GM19467 (cell line): ENCODE measurements around the gene TUB.

Experiments
- ATAC-seq: cut with Tn5 transposase; IDR thresholded peaks from one replicate; pipeline ENCODE4 v1.9.1; 2021; ENCODE audit warnings: mild to moderate bottlenecking, moderate library complexity; ENCODE audit not compliant: unreplicated experiment

TUB gene, protein sequence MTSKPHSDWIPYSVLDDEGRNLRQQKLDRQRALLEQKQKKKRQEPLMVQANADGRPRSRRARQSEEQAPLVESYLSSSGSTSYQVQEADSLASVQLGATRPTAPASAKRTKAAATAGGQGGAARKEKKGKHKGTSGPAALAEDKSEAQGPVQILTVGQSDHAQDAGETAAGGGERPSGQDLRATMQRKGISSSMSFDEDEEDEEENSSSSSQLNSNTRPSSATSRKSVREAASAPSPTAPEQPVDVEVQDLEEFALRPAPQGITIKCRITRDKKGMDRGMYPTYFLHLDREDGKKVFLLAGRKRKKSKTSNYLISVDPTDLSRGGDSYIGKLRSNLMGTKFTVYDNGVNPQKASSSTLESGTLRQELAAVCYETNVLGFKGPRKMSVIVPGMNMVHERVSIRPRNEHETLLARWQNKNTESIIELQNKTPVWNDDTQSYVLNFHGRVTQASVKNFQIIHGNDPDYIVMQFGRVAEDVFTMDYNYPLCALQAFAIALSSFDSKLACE

DNA sequence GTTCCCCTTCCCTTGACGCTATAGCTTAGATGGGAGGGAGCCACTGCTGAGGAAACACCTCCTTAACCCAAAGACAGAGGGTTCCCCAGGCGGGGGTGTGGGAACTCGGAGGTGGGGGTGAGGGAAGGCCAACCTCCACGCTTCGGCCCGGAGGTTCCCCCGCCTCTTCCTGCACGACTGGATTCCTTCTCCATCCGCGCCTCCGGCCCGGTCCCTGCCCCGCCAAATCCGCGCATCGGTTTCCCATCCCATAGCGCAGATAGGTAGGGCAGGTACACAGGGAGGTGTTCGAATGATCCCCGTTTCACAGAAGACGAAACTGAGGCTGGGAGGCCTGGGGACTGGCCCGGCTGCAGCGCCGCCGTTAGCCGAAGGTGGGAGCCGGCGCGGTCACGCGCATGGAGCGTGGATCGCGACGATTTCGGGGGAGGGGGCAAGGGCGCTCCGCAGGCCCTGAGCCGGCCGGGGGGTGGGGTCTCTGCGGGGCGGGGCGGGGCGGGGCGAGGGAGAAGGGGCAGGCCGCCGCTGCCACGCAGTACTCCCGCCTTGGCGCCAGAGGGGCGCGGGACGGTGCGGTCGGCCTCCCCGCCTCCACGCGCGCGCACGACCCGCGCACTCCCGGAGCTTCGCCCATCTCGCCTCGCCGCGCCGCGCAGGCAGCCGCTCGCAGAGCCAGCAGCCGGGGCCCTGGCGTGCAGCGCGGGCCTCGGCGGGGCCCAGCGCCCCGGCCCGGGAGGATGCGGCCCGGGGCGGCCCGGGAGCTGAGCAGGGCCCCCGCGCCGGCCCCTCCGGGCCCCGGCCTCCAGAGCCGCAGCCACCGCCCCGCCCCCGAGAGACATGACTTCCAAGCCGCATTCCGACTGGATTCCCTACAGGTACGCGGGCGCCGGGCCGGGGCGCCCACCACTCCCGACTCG lies at the start of gene TUB:
TUB (plus strand) TSS at position 538 of the 917 bp plus-strand sequence; CDS start at position 838, 300 bp downstream.
- no peak for ATAC-seq

DNA sequence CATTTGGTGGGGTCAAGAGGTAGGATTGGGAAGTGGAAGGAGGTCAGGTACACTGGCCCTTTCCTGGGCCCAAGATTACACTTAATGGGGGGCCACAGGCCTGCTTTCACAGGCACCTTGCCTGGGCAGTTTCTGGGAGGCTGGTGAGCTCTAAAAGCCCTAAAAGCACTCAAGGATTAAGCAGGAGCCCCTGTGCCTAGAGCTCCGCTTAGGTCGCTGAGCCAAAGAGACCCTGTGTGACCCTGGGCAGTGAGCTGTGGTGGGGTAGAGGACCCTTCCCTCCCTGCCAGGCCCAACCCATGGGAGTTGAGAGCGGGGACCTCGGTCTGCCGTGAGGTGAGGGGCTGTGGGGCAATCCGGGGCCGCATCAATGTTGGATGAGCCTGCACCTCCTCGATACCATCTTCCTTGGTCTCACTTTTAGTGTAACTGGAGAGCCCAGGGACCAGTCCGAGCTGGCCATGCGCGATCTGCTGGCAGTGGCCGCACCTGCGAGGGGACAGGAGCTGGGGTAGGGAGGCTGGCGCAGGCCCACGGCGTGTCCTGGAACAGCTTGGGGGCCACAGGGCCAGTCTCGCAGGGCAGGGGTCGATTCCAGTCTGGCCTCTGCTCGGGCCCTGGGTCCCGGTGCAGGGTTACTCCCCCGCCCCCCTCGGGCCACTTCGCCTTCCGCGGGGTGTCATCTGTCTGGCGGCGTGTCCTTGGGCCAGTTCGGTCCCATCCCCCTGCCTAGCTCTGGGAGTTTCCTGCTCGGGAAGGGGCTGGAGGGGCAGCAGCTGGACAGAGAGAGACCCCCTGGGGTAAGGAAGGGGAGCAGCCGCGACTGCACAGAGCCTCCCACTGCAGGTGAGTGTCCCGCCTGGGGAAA lies 49.5 kb upstream of the TUB start:
- no peak for ATAC-seq

DNA sequence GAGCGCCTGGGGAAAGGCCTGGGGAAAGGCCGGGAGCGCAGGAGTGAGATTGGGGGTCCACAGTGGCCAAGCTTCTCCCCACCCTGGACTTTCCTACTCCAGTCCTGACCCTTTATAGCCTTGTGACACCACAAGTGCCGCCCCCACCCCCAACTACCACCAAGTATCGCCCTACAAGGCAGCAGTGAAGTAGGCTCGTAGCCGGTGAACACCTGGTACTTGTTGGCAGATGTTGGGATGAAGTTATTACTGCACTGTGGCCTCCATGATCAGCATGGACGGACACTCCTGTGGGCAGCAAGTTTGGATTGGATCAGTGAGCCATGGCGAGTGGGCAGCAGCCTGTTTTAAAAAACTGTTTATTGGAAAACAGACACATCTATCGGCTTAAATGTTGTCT lies 48.9 kb upstream of the TUB start:
- no peak for ATAC-seq

DNA sequence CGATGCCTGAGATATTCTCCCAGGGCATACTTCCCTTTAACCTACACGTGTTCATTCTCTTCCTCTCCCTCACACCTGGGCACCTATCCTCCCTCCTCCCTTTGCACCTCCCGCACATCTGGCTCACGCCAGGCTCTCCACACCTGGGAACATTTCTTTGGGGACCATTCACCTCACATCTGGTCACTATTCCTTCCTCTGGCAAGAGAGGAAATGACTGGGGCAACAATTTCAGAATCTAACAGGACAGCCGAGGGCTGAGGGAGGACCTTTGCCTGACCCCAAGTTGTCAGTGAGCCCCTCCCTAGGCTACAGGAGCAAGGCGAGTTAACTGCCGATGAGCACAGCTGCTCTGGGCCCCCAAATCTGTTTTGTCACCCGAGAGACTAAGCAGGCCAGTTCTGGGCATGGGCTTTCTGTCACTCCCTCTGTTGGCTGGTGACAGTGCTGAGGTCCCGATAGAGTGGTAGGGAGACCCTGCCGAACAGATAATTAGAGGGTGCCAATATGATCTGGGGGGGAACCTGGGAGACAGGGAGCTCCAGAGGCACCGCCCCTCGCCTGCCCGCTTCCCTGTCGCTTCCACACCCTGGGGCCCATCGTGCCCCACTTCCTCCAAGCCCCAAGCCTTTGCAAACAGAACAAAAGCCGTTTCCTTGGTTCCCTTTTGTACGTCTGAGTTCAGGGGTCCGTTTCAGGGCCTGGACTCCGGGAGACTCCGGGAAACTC lies 48.3 kb upstream of the TUB start:
- no peak for ATAC-seq

DNA sequence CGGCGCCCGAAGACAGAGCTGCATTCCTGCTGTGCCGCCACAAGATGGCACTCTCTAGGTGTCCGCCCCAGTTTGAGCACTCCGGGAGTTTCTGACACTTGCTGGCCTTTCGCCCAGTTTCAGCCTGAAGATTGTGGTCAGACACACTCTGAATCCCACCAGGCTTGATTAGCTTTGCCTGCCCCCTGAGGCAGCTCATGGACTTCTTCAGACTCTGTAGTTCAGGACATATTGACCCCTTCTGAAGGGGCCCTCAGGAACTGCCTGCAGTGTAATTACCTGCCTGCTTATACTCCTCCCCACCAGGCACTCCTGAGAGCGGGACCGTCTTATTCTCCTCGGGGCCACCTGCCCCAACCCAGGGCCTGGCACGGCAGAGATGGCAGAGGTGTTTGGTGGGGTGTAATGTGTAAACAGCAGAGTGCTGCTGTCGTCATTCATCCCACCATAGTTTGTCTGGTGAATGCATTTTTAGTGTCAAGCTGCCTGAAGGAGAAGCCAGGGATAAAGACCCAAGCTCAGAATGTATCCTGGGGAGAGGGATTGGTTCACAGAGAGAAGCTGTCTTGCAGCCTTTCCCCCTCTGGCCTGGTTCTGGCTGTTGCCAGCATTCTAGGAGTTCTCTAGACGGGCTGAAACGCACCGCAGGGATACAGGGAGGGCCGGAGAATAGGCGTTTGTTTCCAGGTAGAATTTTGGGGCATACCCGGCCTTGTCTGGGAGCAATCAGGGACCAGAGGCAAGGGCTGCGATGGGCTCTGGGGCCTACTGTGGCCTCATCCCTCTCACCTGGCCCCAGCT lies 47.5 kb upstream of the TUB start:
- ATAC-seq, result peak; percentile 67

DNA sequence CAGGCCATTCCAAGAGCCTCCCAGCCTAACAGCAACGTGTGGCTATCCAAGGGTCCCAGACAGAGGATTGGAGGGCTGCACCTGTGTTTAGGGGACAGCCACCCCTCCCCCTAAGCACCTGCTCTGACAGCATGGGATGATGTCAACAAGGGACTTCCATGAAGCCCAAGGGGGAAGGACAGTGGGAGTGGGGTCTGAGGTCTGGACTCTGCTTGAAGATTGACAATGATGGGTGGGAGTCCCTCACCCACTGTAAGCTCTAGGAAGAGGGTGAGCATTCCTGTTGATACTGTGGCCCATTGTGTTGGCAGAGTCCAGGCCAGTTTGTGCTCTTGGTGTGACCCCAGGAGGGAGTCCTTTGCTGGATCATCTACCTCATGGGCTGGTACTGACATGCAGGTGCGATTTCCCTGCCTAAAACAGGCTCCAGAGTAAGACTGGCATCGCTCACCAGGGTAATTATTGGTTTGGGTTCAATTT lies 46.9 kb upstream of the TUB start:
- ATAC-seq, result no peak

DNA sequence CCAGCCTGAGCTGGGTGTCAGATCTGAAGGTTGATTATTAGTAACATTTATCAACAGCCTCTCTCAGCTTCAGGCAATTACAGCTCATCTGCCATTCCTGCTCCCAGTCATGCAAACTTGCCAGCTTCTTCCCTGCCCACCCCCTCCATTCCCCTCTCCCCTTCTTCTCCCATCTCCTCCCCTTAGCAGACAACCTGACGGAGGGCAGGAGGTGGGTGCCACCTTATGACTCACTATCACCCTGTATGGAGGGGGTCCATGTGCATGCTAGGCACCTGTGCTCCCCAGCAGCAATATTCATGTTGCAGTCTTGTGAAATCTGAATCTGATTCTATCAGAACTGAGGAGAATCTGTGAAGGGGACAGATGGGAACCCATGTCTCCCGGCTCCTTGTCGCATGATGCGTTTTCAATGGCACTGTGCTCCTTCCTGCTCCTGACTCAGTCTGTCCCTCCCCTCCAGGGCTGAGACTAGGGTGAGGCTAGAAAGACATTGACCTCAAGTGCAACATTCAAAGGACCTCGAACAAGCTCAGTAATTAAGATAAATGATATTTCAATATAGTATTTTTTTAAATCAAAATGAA lies 46.3 kb upstream of the TUB start:
- ATAC-seq, result no peak

DNA sequence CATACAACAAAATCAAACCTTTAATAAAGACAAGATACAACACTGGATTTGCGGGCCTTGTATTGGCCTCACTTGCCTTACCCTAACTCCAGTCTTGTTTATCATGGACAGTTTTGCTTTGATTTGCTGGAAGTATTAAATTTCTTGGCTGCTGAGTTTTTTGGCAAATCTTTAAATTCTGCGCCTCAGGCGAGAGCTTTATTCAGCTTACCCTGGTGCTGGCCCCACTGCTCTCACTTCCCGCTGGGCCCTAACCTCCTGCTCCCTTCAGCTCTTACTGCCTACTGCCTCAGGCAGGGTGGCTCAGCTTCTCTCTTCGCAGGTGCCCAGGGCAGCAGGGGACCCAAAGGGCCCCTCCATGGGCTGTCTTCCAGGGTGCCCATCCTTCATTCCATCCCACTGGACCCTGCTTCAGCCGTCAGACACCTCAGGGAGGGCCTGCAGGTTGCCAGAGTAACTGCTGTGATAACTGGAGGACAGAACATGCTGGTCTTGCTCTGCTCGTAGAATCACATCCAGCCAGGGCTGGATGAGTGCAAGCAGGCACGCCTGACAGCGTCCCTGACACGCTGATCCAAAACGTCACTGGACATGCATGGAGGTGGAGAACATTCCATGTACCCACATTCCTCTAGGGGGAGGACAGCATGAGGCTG lies 45.7 kb upstream of the TUB start:
- ATAC-seq, result no peak

DNA sequence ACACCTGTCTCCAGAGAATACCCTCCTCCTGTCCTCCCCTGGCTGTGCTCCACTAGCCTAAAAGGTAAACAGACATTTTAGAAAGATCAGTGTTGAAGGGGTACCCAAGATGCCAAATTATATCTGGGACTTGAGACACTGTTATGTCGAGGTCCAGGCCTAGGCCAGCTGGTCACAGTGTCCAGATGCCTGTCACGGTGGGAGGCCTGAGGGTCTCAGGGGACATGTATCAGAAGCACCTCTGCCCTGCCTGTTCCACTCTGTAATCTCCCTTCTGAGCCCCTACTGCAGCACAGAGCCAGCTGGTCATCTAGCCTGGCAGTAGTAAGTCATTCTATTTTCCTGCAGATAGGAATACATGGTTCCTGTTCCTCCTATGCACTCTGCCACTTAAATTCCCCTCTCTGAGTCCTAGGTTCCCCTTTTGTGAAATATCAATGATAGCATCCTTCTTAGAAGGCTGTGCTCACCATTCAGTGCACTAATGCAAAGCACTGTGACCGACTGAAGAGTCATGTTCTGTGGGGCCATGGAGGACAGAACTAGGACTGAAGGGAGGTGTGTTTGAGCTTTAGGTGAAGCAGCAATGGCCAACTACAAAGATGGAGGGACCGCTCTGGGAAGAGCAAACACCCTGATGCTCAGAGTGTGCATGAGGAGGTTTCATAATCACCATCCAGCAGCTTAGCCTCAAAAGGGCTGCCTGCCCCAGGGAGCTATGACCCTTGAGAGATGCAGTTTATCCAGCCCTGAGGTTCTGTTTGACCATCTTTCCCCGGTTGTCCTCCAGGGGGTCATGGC lies 44.8 kb upstream of the TUB start:
- no peak for ATAC-seq

DNA sequence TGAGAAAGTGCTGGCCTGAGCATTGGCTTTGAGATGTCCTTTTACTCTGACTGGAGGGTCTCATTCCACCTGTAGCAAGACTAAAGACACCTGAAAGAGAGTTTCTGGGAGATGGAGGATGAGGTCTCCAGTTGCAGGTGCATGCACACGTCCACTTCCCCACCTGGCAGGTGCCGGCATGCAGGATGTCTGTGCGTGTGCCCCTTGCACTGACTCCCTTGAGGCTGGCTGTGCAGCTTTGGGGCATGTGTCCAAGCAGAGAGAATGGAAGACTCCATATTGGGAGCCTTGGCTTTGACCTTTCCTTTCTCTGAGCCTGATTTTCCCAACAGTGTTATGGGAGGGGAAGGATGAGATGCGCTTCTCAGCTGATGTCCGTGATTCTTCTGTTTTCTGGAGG lies 44.0 kb upstream of the TUB start:
- ATAC-seq, result no peak

DNA sequence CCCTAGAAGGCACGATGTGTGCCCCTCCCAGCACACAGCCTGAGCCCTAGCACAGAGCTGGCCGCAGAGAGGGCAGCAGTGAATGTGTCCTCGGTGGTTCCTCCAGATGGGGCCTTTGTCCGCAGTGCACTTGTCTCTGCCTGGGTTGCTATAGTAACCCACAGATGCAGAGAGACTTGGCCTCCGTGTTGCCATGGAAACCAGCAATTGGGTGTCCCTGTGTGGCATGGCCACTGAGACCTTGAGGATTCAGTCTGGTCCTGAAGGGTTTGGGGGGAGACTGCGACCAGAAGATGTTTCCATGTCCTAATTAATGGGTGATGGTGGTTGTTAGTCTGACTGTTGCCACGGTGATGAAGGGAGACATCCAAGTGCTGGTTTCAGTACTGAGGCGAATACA lies 42.6 kb upstream of the TUB start:
- no peak for ATAC-seq

DNA sequence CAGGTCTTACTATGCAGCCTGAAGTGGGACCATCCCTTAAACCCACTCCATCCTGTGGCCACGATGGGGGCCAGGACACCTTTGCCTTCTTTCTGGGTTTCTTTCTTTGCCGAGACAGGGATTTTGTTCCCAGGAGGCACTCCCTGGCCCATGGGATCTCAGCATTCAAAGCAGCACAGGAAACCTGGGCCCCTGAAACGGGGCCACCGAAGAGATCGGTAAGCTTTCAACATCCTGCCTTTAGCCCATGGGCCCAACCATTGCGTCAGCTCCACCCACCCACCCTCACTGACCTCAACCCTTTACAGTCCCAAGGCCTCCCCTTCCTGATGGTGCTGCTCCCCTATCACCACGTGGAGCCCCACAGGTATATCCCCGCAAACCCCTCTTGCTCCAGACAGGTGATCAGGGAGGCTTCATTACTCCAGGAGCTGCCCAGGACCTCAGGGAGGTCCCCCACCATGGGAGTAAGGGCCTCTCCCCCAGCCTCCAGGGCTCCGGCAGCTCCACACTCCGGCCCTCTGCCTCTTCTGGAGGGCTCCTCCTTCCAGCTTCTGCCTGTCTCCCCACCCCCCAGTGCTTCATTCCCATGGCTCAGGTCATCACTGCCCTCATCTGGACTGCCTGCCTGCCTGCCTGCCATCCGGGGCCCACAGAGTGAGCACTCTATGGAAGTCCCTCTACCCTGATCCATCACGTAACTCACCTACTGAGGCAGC lies 42.0 kb upstream of the TUB start:
- ATAC-seq, result no peak

DNA sequence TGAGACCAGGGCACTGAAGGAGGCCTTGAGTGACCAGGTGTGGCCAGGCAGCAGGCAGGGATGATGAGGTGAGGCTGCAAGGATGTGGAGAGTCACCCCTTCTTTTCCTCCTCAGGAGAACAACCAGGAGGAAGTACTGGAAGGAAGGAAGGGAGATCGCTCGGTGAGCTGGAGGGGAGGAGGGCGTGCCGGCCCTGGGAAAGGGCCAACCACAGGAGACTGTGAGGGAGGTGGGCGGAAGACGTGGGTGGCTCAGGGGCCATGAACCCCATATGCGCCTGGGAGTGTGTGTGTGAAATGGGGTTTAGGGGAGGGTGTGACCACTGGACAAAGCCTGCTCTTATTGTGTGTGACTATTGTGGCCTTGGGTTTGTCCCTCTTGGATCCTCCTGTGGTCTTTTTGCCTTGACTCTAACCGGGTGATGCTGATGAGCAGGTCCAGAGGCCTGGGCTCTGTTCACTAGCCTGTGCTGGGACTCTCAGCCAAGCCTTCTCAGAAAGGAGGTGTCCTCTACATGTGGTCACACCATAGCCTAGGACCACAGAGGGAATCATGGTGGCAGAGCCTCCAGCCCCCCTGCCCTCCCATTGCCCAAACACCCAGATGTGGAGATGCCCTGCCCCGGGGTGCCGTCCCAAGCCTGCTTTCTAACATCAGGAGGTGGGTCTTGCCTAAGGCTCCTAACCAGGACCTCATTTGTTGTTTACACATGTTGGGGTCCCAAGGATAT lies 41.3 kb upstream of the TUB start:
- ATAC-seq, result no peak

DNA sequence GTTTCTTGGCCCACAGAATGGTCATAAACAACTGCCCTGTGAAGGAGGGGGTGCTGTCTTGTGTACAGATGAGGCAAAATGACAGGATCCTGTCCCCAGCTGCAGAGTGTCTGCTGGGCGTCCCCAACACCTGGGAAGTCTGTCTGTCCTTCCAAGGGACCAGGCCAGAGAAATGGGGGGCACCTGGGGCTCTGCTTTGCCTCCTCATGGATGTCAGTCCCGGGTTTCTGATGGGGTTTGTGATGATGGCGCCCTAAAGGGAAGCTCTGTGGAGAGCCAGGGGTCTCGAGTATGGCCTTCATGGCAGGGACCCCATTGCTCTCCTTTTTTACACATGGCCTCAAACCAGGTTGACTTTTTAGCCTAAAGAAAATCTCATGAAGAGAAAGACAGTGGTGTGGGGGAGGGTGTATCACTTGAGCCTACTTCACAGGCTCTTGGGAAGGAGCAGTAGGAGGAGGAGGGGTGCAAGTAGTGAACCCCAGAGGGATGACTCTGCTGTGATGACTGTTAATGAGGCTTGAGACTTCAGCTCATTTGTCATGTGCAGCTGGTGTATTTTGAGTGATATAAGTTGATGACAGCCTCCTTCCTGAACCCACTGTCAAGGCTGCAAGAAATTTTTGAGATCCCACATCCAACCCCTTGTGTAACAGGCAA lies 40.6 kb upstream of the TUB start:
- ATAC-seq, result no peak

DNA sequence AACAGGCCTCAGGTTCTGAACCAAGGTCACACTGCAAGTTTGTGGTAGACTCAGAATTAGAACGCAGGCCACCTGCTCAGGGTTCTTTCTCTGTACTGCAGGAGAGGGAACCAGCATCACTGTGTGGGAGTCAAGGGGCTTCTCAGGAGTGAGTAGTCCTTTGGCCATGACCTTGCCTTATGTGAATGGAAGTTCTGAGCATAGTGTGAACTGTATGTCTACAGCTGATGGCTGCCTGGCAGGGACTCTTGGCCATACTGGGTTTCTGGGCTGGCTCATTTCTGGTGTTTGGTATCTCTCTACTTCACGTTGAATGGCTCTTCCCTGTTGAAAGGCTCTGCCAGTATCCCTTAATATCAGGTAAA lies 40.1 kb upstream of the TUB start:
- no peak for ATAC-seq

DNA sequence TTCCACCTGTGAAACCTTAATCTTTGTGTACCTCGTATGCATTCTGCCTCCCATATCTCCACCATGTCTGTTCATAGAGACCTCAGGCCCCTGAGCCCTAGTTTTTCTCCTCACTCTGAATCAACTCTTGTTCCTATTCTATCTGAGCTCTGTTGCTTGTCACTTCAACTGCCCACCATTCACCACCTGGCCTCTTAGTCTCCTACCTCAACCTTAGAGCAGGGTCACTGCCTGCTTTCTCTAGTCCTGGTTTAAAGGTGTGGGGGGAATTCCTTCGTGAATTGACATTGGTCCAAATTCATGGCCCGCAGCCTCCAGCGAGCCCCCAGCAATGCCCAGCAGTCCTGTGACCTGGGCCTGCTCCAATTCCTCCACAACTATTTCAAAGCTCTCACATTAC lies 39.4 kb upstream of the TUB start:
- no peak for ATAC-seq
